Measurements from ENCODE around the gene SLC4A9.

Gene SLC4A9

GRCh38 chr5:140328036-140328764 is 31.8 kb upstream of the SLC4A9 start:
- Histone ChIP-seq H3K4me1 (ENCODE audit: insufficient read depth, insufficient read length) (peaks cover under 1% of the 10 kb centered on the region), H3K4me3 (ENCODE audit: insufficient read length, low read depth) (no peak overlapping the region), H3K9ac (ENCODE audit: insufficient read length, low read depth) (no peak overlapping the region), H3K9me3 (ENCODE audit: insufficient read depth, low read length) (no peaks in the 10 kb centered on the region), H3K36me3 (ENCODE audit: insufficient read depth, insufficient read length, low read length) (peaks cover 13% of the 10 kb centered on the region), H3K27me3 (ENCODE audit: insufficient read depth, insufficient read length) (no peaks in the 10 kb centered on the region)
- no peak for DNase-seq (ENCODE audit: low read depth, low spot score)
- no peak for TF ChIP-seq ZNF274 (IDR thresholded peaks at IDR 0.05; ENCODE audit: low read depth, low read length)
- TF ChIP-seq SUZ12 (IDR thresholded peaks at IDR 0.05; ENCODE audit: extremely low read depth, insufficient read depth, insufficient read length) = no peak
- TF ChIP-seq YY1 (IDR thresholded peaks at IDR 0.05; ENCODE audit: insufficient read depth, insufficient read length) = no peak

GRCh38 chr5:140329739-140330481 is 30.1 kb upstream of the SLC4A9 start:
- peaks cover 30% of the 10 kb centered on the region for H3K36me3 ChIP-seq (ENCODE audit: insufficient read depth, insufficient read length, low read length)
- DNase-seq (ENCODE audit: low read depth, low spot score) = no peak
- H3K27me3 ChIP-seq (ENCODE audit: insufficient read depth, insufficient read length) = no peaks in the 10 kb centered on the region
- TF ChIP-seq ZNF274 (IDR thresholded peaks at IDR 0.05; ENCODE audit: low read depth, low read length) (no peak), YY1 (IDR thresholded peaks at IDR 0.05; ENCODE audit: insufficient read depth, insufficient read length) (no peak), SUZ12 (IDR thresholded peaks at IDR 0.05; ENCODE audit: extremely low read depth, insufficient read depth, insufficient read length) (no peak)
- no peak overlapping the region for H3K4me3 ChIP-seq (ENCODE audit: insufficient read length, low read depth)
- H3K9me3 ChIP-seq (ENCODE audit: insufficient read depth, low read length) = no peaks in the 10 kb centered on the region
- no peaks in the 10 kb centered on the region for H3K4me1 ChIP-seq (ENCODE audit: insufficient read depth, insufficient read length)
- H3K9ac ChIP-seq (ENCODE audit: insufficient read length, low read depth) = no peak overlapping the region

- TF ChIP-seq SUZ12 (IDR thresholded peaks at IDR 0.05; ENCODE audit: extremely low read depth, insufficient read depth, insufficient read length) (no peak), ZNF274 (IDR thresholded peaks at IDR 0.05; ENCODE audit: low read depth, low read length) (no peak), YY1 (IDR thresholded peaks at IDR 0.05; ENCODE audit: insufficient read depth, insufficient read length) (no peak)
- no peak overlapping the region for H3K9ac ChIP-seq (ENCODE audit: insufficient read length, low read depth)
- DNase-seq (ENCODE audit: low read depth, low spot score) = no peak
- no peaks in the 10 kb centered on the region for H3K4me1 ChIP-seq (ENCODE audit: insufficient read depth, insufficient read length)
- H3K4me3 ChIP-seq (ENCODE audit: insufficient read length, low read depth) = no peak overlapping the region
- peaks cover 44% of the 10 kb centered on the region for H3K36me3 ChIP-seq (ENCODE audit: insufficient read depth, insufficient read length, low read length)
- no peaks in the 10 kb centered on the region for H3K27me3 ChIP-seq (ENCODE audit: insufficient read depth, insufficient read length)
- H3K9me3 ChIP-seq (ENCODE audit: insufficient read depth, low read length) = no peaks in the 10 kb centered on the region
Measured at GRCh38 chr5:140331638-140332037, 28.4 kb upstream of the SLC4A9 start.

GRCh38 chr5:140336388-140336787 is 23.6 kb upstream of the SLC4A9 start:
- no peak overlapping the region for H3K4me3 ChIP-seq (ENCODE audit: insufficient read length, low read depth)
- TF ChIP-seq YY1 (IDR thresholded peaks at IDR 0.05; ENCODE audit: insufficient read depth, insufficient read length) (no peak), SUZ12 (IDR thresholded peaks at IDR 0.05; ENCODE audit: extremely low read depth, insufficient read depth, insufficient read length) (no peak), ZNF274 (IDR thresholded peaks at IDR 0.05; ENCODE audit: low read depth, low read length) (no peak)
- H3K4me1 ChIP-seq (ENCODE audit: insufficient read depth, insufficient read length) = no peaks in the 10 kb centered on the region
- DNase-seq (ENCODE audit: low read depth, low spot score) = no peak
- H3K36me3 ChIP-seq (ENCODE audit: insufficient read depth, insufficient read length, low read length) = peaks cover 73% of the 10 kb centered on the region
- H3K9ac ChIP-seq (ENCODE audit: insufficient read length, low read depth) = no peak overlapping the region
- H3K9me3 ChIP-seq (ENCODE audit: insufficient read depth, low read length) = no peaks in the 10 kb centered on the region
- no peaks in the 10 kb centered on the region for H3K27me3 ChIP-seq (ENCODE audit: insufficient read depth, insufficient read length)

- Histone ChIP-seq H3K27me3 (ENCODE audit: insufficient read depth, insufficient read length) (no peaks in the 10 kb centered on the region), H3K9me3 (ENCODE audit: insufficient read depth, low read length) (no peaks in the 10 kb centered on the region), H3K36me3 (ENCODE audit: insufficient read depth, insufficient read length, low read length) (peaks cover 78% of the 10 kb centered on the region), H3K4me3 (ENCODE audit: insufficient read length, low read depth) (no peak overlapping the region), H3K9ac (ENCODE audit: insufficient read length, low read depth) (no peak overlapping the region), H3K4me1 (ENCODE audit: insufficient read depth, insufficient read length) (no peaks in the 10 kb centered on the region)
- no peak for TF ChIP-seq YY1 (IDR thresholded peaks at IDR 0.05; ENCODE audit: insufficient read depth, insufficient read length)
- no peak for TF ChIP-seq SUZ12 (IDR thresholded peaks at IDR 0.05; ENCODE audit: extremely low read depth, insufficient read depth, insufficient read length)
- no peak for TF ChIP-seq ZNF274 (IDR thresholded peaks at IDR 0.05; ENCODE audit: low read depth, low read length)
- no peak for DNase-seq (ENCODE audit: low read depth, low spot score)
Measured at GRCh38 chr5:140337880-140338279, 22.1 kb upstream of the SLC4A9 start.

GRCh38 chr5:140338336-140338735 is 21.7 kb upstream of the SLC4A9 start:
- no peaks in the 10 kb centered on the region for H3K27me3 ChIP-seq (ENCODE audit: insufficient read depth, insufficient read length)
- no peaks in the 10 kb centered on the region for H3K9me3 ChIP-seq (ENCODE audit: insufficient read depth, low read length)
- DNase-seq (ENCODE audit: low read depth, low spot score) = no peak
- no peak for TF ChIP-seq YY1 (IDR thresholded peaks at IDR 0.05; ENCODE audit: insufficient read depth, insufficient read length)
- TF ChIP-seq ZNF274 (IDR thresholded peaks at IDR 0.05; ENCODE audit: low read depth, low read length) = no peak
- TF ChIP-seq SUZ12 (IDR thresholded peaks at IDR 0.05; ENCODE audit: extremely low read depth, insufficient read depth, insufficient read length) = no peak
- H3K9ac ChIP-seq (ENCODE audit: insufficient read length, low read depth) = no peak overlapping the region
- H3K36me3 ChIP-seq (ENCODE audit: insufficient read depth, insufficient read length, low read length) = peaks cover 78% of the 10 kb centered on the region
- no peaks in the 10 kb centered on the region for H3K4me1 ChIP-seq (ENCODE audit: insufficient read depth, insufficient read length)
- H3K4me3 ChIP-seq (ENCODE audit: insufficient read length, low read depth) = no peak overlapping the region

GRCh38 chr5:140338908-140339307 is 21.1 kb upstream of the SLC4A9 start:
- TF ChIP-seq SUZ12 (IDR thresholded peaks at IDR 0.05; ENCODE audit: extremely low read depth, insufficient read depth, insufficient read length) (no peak), YY1 (IDR thresholded peaks at IDR 0.05; ENCODE audit: insufficient read depth, insufficient read length) (no peak), ZNF274 (IDR thresholded peaks at IDR 0.05; ENCODE audit: low read depth, low read length) (no peak)
- Histone ChIP-seq H3K4me3 (ENCODE audit: insufficient read length, low read depth) (no peak overlapping the region), H3K9me3 (ENCODE audit: insufficient read depth, low read length) (no peaks in the 10 kb centered on the region), H3K4me1 (ENCODE audit: insufficient read depth, insufficient read length) (no peaks in the 10 kb centered on the region), H3K9ac (ENCODE audit: insufficient read length, low read depth) (no peak overlapping the region), H3K36me3 (ENCODE audit: insufficient read depth, insufficient read length, low read length) (peaks cover 78% of the 10 kb centered on the region), H3K27me3 (ENCODE audit: insufficient read depth, insufficient read length) (no peaks in the 10 kb centered on the region)
- no peak for DNase-seq (ENCODE audit: low read depth, low spot score)

Measured in NT2/D1 (cell line).